Karpas-422 (cell line): ENCODE data around the gene MRPL39. TPM values are rescaled to one million over a fixed set of nuclear protein-coding genes. Genes with fewer than 3 reads are reported as not detected.
A peak's percentile ranks its signal among the peaks of the same experiment; 100 is the strongest.

Experiments used
- DNase-seq: peaks from one replicate; pipeline ENCODE4 v3.0.0-alpha.2; 2015
- H2AFZ ChIP-seq: fragments of 200-600 bp; sonication (generic); 2 replicates; pipeline ENCODE4 v1.6.1; 2014; ENCODE audit warnings: antibody characterized with exemption, low read length, mixed read lengths
- H3K27ac ChIP-seq: fragments of 200-600 bp; sonication (generic); 2 replicates; pipeline ENCODE4 v1.5.1; 2014; ENCODE audit warnings: mild to moderate bottlenecking, low read length, moderate library complexity
- H3K27me3 ChIP-seq: fragments of 200-600 bp; sonication (generic); 2 replicates; pipeline ENCODE4 v1.6.1; 2014; ENCODE audit warnings: low read length, mixed read lengths
- H3K36me3 ChIP-seq: fragments of 200-600 bp; sonication (generic); 2 replicates; pipeline ENCODE4 v1.6.1; 2014; ENCODE audit warnings: low read length, mixed read lengths; ENCODE audit not compliant: insufficient read depth
- H3K4me1 ChIP-seq: fragments of 200-600 bp; sonication (generic); 2 replicates; pipeline ENCODE4 v1.6.1; 2014; ENCODE audit warnings: mild to moderate bottlenecking, low read length, mixed read lengths
- H3K4me2 ChIP-seq: fragments of 200-600 bp; sonication (generic); 2 replicates; pipeline ENCODE4 v1.6.1; 2014; ENCODE audit warnings: low read length, low read depth, mild to moderate bottlenecking; ENCODE audit not compliant: poor library complexity, severe bottlenecking
- H3K4me3 ChIP-seq: fragments of 200-600 bp; sonication (generic); 2 replicates; pipeline ENCODE4 v1.5.1; 2014; ENCODE audit warnings: mild to moderate bottlenecking, antibody characterized with exemption, low read length, mixed read lengths
- H3K79me2 ChIP-seq: fragments of 200-600 bp; sonication (generic); 2 replicates; pipeline ENCODE4 v1.6.1; 2014; ENCODE audit warnings: mild to moderate bottlenecking, low read length, mixed read lengths
- H3K9ac ChIP-seq: fragments of 200-600 bp; sonication (generic); 2 replicates; pipeline ENCODE4 v1.6.0; 2014; ENCODE audit warnings: low read length
- H3K9me2 ChIP-seq: fragments of 200-600 bp; sonication (generic), shearing (Covaris generic); replicated peaks from 2 replicates; pipeline ENCODE4 v1.6.0; 2014; ENCODE audit warnings: mild to moderate bottlenecking, low read length, moderate library complexity; ENCODE audit not compliant: insufficient read depth
- H3K9me3 ChIP-seq: fragments of 300-700, 200-600 bp; sonication (generic); 2 replicates; pipeline ENCODE4 v1.6.1; 2014; ENCODE audit warnings: low read length, mixed read lengths
- H4K20me1 ChIP-seq: fragments of 200-600 bp; sonication (generic); 2 replicates; pipeline ENCODE4 v1.6.1; 2014; ENCODE audit warnings: mild to moderate bottlenecking, antibody characterized with exemption, low read length, low read depth; ENCODE audit not compliant: insufficient read depth
- total RNA-seq: library from RNA; depleted of rRNA; stranded (reverse); fragments of >200 nt; shearing (Covaris generic); gene quantifications from 2 replicates; pipeline ENCODE4 v1.2.3, GENCODE V29; 2014; ENCODE audit warnings: low replicate concordance

The MRPL39 gene
- total RNA-seq, 1 experiment from 2014 or later: 40.0 TPM

- Histone ChIP-seq H3K27ac (no peak overlapping the region), H3K9me2 (no peaks in the 10 kb centered on the region; the same call in 1 of the 2 replicates), H3K4me3 (peak overlapping the region; percentile 69), H3K9me3 (no peaks in the 10 kb centered on the region), H3K4me1 (peaks cover 27% of the 10 kb centered on the region), H3K9ac (peak overlapping the region; percentile 71), H3K4me2 (peak overlapping the region; percentile 86), H4K20me1 (no peaks in the 10 kb centered on the region), H3K27me3 (peaks cover 2% of the 10 kb centered on the region; the same call in 1 of the 2 replicates), H2AFZ (peak overlapping the region; percentile 95), H3K79me2 (no peaks in the 10 kb centered on the region), H3K36me3 (no peaks in the 10 kb centered on the region)
- DNase-seq: peak; percentile 66
Observed at GRCh38 chr21:25639551-25640201, 32.4 kb upstream of the MRPL39 start.

GRCh38 chr21:25638660-25639550 is 31.6 kb upstream of the MRPL39 start, which contains the start of gene JAM2:
Gene JAM2, plus strand, starts transcription at chr21:25639258. Its CDS starts 564 bp downstream, at chr21:25639822.
- Histone ChIP-seq H3K4me1 (peaks cover 27% of the 10 kb centered on the region), H3K27ac (no peak within 1 kb of the TSS), H4K20me1 (no peaks in the 10 kb centered on the region), H3K9ac (peak within 1 kb of the TSS; percentile 71), H3K9me2 (no peaks in the 10 kb centered on the region; the same call in 1 of the 2 replicates), H3K4me3 (peak within 1 kb of the TSS; percentile 69), H3K79me2 (no peaks in the 10 kb centered on the region), H3K27me3 (peaks cover 2% of the 10 kb centered on the region; the same call in 1 of the 2 replicates), H3K9me3 (no peaks in the 10 kb centered on the region), H2AFZ (peak within 1 kb of the TSS; percentile 95), H3K36me3 (no peaks in the 10 kb centered on the region), H3K4me2 (peak within 1 kb of the TSS; percentile 86)
- DNase-seq: peak; percentile 54

- no peak for DNase-seq
Observed at GRCh38 chr21:25637851-25638659, 30.8 kb upstream of the MRPL39 start.

GRCh38 chr21:25636727-25637126 is 29.4 kb upstream of the MRPL39 start:
- Histone ChIP-seq H3K79me2 (no peaks in the 10 kb centered on the region), H3K4me3 (no peak overlapping the region)

More at GRCh38 chr21:25637851-25638659, 30.8 kb upstream of the MRPL39 start:
- H3K27ac ChIP-seq: no peak overlapping the region
- H3K4me2 ChIP-seq: peak overlapping the region; percentile 86
- peak overlapping the region; percentile 69 for H3K4me3 ChIP-seq
- H3K9ac ChIP-seq: no peak overlapping the region
- H4K20me1 ChIP-seq: no peaks in the 10 kb centered on the region
- H3K27me3 ChIP-seq: peaks cover 2% of the 10 kb centered on the region; the same call in 1 of the 2 replicates
- no peak overlapping the region for H2AFZ ChIP-seq
- no peaks in the 10 kb centered on the region for H3K9me3 ChIP-seq
- no peaks in the 10 kb centered on the region; the same call in 1 of the 2 replicates for H3K9me2 ChIP-seq
- H3K79me2 ChIP-seq: no peaks in the 10 kb centered on the region
- H3K36me3 ChIP-seq: no peaks in the 10 kb centered on the region
- peaks cover 27% of the 10 kb centered on the region for H3K4me1 ChIP-seq

GRCh38 chr21:25635310-25635709 is 28.0 kb upstream of the MRPL39 start:
- Histone ChIP-seq H3K9me3 (no peaks in the 10 kb centered on the region), H3K36me3 (no peaks in the 10 kb centered on the region), H3K27ac (no peak overlapping the region), H3K4me1 (peaks cover 26% of the 10 kb centered on the region), H3K79me2 (no peaks in the 10 kb centered on the region), H3K4me3 (no peak overlapping the region), H3K27me3 (peaks cover 2% of the 10 kb centered on the region; the same call in 1 of the 2 replicates), H3K9me2 (no peaks in the 10 kb centered on the region; the same call in 1 of the 2 replicates), H3K4me2 (no peak overlapping the region), H3K9ac (no peak overlapping the region), H2AFZ (no peak overlapping the region), H4K20me1 (no peaks in the 10 kb centered on the region)
- DNase-seq: no peak

More at GRCh38 chr21:25636727-25637126, 29.4 kb upstream of the MRPL39 start:
- Histone ChIP-seq H4K20me1 (no peaks in the 10 kb centered on the region), H3K36me3 (no peaks in the 10 kb centered on the region), H3K4me1 (peaks cover 27% of the 10 kb centered on the region), H2AFZ (no peak overlapping the region), H3K27ac (no peak overlapping the region), H3K27me3 (peaks cover 2% of the 10 kb centered on the region; the same call in 1 of the 2 replicates), H3K9me3 (no peaks in the 10 kb centered on the region), H3K9ac (no peak overlapping the region), H3K4me2 (no peak overlapping the region), H3K9me2 (no peaks in the 10 kb centered on the region; the same call in 1 of the 2 replicates)
- no peak for DNase-seq

- H3K9me2 ChIP-seq: no peaks in the 10 kb centered on the region; the same call in 1 of the 2 replicates
- no peaks in the 10 kb centered on the region for H3K4me1 ChIP-seq
- no peaks in the 10 kb centered on the region for H3K79me2 ChIP-seq
- no peak overlapping the region for H3K4me3 ChIP-seq
- no peak for DNase-seq
- no peaks in the 10 kb centered on the region for H3K27me3 ChIP-seq
- no peaks in the 10 kb centered on the region for H3K36me3 ChIP-seq
- H3K27ac ChIP-seq: no peak overlapping the region
- no peak overlapping the region for H3K4me2 ChIP-seq
- H3K9ac ChIP-seq: no peak overlapping the region
- no peaks in the 10 kb centered on the region for H3K9me3 ChIP-seq
- no peaks in the 10 kb centered on the region for H4K20me1 ChIP-seq
- H2AFZ ChIP-seq: no peak overlapping the region
Observed at GRCh38 chr21:25632296-25632695, 25.0 kb upstream of the MRPL39 start.

GRCh38 chr21:25626757-25627156 is 19.5 kb upstream of the MRPL39 start:
- DNase-seq: no peak
- H3K79me2 ChIP-seq: no peaks in the 10 kb centered on the region
- no peaks in the 10 kb centered on the region for H3K9me3 ChIP-seq
- H3K36me3 ChIP-seq: no peaks in the 10 kb centered on the region
- H3K9me2 ChIP-seq: no peaks in the 10 kb centered on the region
- H2AFZ ChIP-seq: no peak overlapping the region
- H3K4me1 ChIP-seq: no peaks in the 10 kb centered on the region
- H3K9ac ChIP-seq: no peak overlapping the region
- no peak overlapping the region for H3K27ac ChIP-seq
- H3K4me2 ChIP-seq: no peak overlapping the region
- no peaks in the 10 kb centered on the region for H3K27me3 ChIP-seq
- no peak overlapping the region for H3K4me3 ChIP-seq
- H4K20me1 ChIP-seq: no peaks in the 10 kb centered on the region
